Panc1 (cell line): ENCODE measurements around the gene DCXR. TPM values are rescaled to one million over a fixed set of nuclear protein-coding genes. Genes with fewer than 3 reads are reported as not detected.
A peak's percentile ranks its signal among the peaks of the same experiment; 100 is the strongest.

Experiments
- ATAC-seq: fragments of 200-7000 bp; cut with Tn5 transposase; 2 replicates; pipeline ENCODE4 v1.9.1; 2020; ENCODE audit warnings: mild to moderate bottlenecking, moderate library complexity
- BruUV-seq: library from RNA; stranded (reverse); fragments of 400-500 nt; replicated peaks from 2 replicates; lab custom pipeline; 2021; lab: Mats Ljungman, UMichigan
- CTCF ChIA-PET: fragments of 300-600 bp; sonication (Branson Sonifier 250); formaldehyde crosslinking; loops from one replicate; lab custom pipeline; 2022; ENCODE audit warnings: antibody characterized with exemption; lab: Charles Lee
- POLR2A ChIA-PET: fragments of 300-600 bp; sonication (Branson Sonifier 250); formaldehyde crosslinking; loops from one replicate; lab custom pipeline; 2022; ENCODE audit warnings: antibody characterized with exemption; lab: Charles Lee
- DNase-seq: peaks from one replicate; pipeline ENCODE4 v3.0.0-alpha.2; 2010; ENCODE audit warnings: low read depth, low spot score
- H3K27ac ChIP-seq: 2 replicates; pipeline ENCODE4 v1.5.1; 2011; ENCODE audit warnings: mild to moderate bottlenecking, low read length, inconsistent platforms
- H3K27me3 ChIP-seq: fragments of 200-500 bp; sonication (Bioruptor generic); 2 replicates; pipeline ENCODE4 v1.6.0; 2014; ENCODE audit warnings: low read length, inconsistent platforms; ENCODE audit not compliant: control insufficient read depth, insufficient read depth
- H3K36me3 ChIP-seq: fragments of 200-500 bp; sonication (Bioruptor generic); 2 replicates; pipeline ENCODE4 v1.5.1; 2014; ENCODE audit warnings: inconsistent platforms, mild to moderate bottlenecking, low read length, moderate library complexity; ENCODE audit not compliant: control insufficient read depth, insufficient read depth
- H3K4me1 ChIP-seq: 2 replicates; pipeline ENCODE4 v1.5.1; 2011; ENCODE audit warnings: inconsistent platforms, mild to moderate bottlenecking, low read length, moderate library complexity; ENCODE audit not compliant: control insufficient read depth, insufficient read depth
- H3K4me3 ChIP-seq, 2 experiments: 2 replicates each; pipeline ENCODE4 v1.5.1; 2011 to 2012; ENCODE audit warnings: low read depth in 2 of 2, low read length in 2 of 2, mild to moderate bottlenecking in 2 of 2, inconsistent platforms in 1 of 2, moderate library complexity in 1 of 2
- H3K9me3 ChIP-seq: fragments of 200-500 bp; sonication (Bioruptor generic); 2 replicates; pipeline ENCODE4 v1.5.1; 2014; ENCODE audit warnings: low read depth, mild to moderate bottlenecking, inconsistent platforms, low read length, moderate library complexity; ENCODE audit not compliant: control insufficient read depth, insufficient read depth
- POLR2AphosphoS5 ChIP-seq: IDR thresholded peaks from 2 replicates; pipeline ENCODE4 v1.6.1; 2012; ENCODE audit warnings: mild to moderate bottlenecking, low read depth, low read length, moderate library complexity
- SIN3A ChIP-seq: IDR thresholded peaks from 2 replicates; pipeline ENCODE4 v1.6.1; 2012; ENCODE audit warnings: low read depth, mild to moderate bottlenecking, low read length, moderate library complexity, borderline replicate concordance; ENCODE audit not compliant: insufficient read depth
- TCF7L2 ChIP-seq: IDR thresholded peaks from 2 replicates; pipeline ENCODE4 v1.6.1; 2011; ENCODE audit warnings: mild to moderate bottlenecking, low read depth, low read length, inconsistent platforms
- in situ Hi-C: cut with HindIII; loops from 2 replicates; pipeline ENCODE4 v1.10.0; 2016; ENCODE audit warnings: low sequenced_read_pairs, low pct_unique_long_range_greater_than_20kb
- intact Hi-C: fragments of 100-400 bp; cut with micrococcal nuclease; formaldehyde crosslinking; loops from one replicate; pipeline ENCODE4 v1.10.0; 2022; ENCODE audit not compliant: unreplicated experiment
- total RNA-seq: library from RNA; stranded (reverse); gene quantifications from one replicate; pipeline ENCODE4 v1.2.1, GENCODE V29; 2021; ENCODE audit not compliant: unreplicated experiment
- TF ChIP-seq, protein P1 (sequence below): fragments of 450-650 bp; IDR thresholded peaks from 2 replicates; pipeline ENCODE4 v1.5.1; 2017; ENCODE audit warnings: mild to moderate bottlenecking
- TF ChIP-seq, protein P2 (sequence below), 2 experiments: IDR thresholded peaks; 2 replicates each; pipeline ENCODE4 v1.6.1; 2011 to 2012; ENCODE audit warnings: low read depth in 2 of 2, control low read depth in 1 of 2, low read length in 1 of 2, mild to moderate bottlenecking in 1 of 2, moderate library complexity in 1 of 2; ENCODE audit not compliant: insufficient read depth in 1 of 2

DCXR gene
- total RNA-seq, 1 experiment from 2014 or later: 128 TPM

DNA sequence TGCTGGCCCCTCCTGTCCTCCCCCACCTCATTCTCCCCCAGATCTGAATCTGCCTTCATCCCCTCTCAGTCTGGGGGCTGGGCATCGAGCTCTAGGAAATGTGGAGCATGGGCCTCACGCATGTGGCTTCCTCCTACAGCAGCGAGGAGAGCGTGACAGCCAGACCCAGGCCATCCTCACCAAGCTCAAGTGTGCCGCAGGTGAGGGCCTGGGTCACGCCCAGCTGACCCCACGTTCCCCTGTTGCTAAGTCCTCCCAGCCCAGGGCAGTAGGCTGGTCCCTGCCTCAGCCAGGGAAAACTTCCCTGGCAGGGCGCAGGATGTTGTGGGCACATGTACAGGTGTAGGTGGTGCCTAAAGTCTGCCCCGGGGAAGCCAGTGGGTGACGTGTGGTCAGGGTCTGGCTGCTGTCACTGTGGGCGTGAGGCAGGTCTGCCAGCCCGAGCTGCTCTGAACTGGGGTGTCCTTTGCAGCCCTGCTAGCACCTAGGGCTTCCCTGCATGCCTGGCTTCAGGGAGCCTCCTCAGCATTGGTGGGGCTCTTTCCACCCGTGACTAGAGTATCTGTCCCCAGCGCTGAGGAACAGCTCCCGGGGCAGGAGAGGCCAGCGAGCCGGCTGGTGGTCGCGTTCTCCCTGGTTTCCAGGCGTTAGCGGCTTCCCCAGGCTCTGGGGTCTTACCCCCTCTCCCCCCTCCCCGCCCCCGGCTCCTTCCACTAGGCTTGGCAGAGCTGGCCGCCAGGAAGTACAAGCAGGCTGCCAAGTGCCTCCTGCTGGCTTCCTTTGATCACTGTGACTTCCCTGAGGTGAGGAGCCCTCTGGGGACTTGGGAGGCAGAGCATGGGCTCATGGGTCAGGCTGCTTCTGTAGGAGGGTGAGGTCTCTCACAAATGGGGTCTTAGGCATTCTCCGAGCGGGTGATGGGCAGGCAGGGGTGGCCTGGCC, 17.8 kb upstream of the DCXR start:
- ATAC-seq (no peak), DNase-seq (no peak)
- Histone ChIP-seq H3K36me3 (peaks cover 9% of the 10 kb centered on the region), H3K27me3 (no peaks in the 10 kb centered on the region), H3K4me1 (peaks cover 31% of the 10 kb centered on the region), H3K27ac (no peak overlapping the region), H3K9me3 (no peaks in the 10 kb centered on the region), H3K4me3 (no peak overlapping the region)
- no TSS peak for BruUV-seq
- ChIA-PET CTCF (no interaction called here), POLR2A (interaction anchor here (0.7 kb wide), 1 partner anchor 36 kb away, joined by 4 read pairs; no protein-coding TSS in a partner anchor)
- in situ Hi-C loops (loop anchor here (10.0 kb wide), 1 partner anchor 80 kb away; no protein-coding TSS in a partner anchor), intact Hi-C loops (no loop called here)
- peak; percentile 48; the same call in 1 of the 2 replicates for TF ChIP-seq TCF7L2
- peak; percentile 1; the same call in 1 of the 2 replicates for TF ChIP-seq POLR2AphosphoS5
- no peak for TF ChIP-seq SIN3A
- TF ChIP-seq, protein P1, sequence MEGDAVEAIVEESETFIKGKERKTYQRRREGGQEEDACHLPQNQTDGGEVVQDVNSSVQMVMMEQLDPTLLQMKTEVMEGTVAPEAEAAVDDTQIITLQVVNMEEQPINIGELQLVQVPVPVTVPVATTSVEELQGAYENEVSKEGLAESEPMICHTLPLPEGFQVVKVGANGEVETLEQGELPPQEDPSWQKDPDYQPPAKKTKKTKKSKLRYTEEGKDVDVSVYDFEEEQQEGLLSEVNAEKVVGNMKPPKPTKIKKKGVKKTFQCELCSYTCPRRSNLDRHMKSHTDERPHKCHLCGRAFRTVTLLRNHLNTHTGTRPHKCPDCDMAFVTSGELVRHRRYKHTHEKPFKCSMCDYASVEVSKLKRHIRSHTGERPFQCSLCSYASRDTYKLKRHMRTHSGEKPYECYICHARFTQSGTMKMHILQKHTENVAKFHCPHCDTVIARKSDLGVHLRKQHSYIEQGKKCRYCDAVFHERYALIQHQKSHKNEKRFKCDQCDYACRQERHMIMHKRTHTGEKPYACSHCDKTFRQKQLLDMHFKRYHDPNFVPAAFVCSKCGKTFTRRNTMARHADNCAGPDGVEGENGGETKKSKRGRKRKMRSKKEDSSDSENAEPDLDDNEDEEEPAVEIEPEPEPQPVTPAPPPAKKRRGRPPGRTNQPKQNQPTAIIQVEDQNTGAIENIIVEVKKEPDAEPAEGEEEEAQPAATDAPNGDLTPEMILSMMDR: no peak
- TF ChIP-seq, protein P2, sequence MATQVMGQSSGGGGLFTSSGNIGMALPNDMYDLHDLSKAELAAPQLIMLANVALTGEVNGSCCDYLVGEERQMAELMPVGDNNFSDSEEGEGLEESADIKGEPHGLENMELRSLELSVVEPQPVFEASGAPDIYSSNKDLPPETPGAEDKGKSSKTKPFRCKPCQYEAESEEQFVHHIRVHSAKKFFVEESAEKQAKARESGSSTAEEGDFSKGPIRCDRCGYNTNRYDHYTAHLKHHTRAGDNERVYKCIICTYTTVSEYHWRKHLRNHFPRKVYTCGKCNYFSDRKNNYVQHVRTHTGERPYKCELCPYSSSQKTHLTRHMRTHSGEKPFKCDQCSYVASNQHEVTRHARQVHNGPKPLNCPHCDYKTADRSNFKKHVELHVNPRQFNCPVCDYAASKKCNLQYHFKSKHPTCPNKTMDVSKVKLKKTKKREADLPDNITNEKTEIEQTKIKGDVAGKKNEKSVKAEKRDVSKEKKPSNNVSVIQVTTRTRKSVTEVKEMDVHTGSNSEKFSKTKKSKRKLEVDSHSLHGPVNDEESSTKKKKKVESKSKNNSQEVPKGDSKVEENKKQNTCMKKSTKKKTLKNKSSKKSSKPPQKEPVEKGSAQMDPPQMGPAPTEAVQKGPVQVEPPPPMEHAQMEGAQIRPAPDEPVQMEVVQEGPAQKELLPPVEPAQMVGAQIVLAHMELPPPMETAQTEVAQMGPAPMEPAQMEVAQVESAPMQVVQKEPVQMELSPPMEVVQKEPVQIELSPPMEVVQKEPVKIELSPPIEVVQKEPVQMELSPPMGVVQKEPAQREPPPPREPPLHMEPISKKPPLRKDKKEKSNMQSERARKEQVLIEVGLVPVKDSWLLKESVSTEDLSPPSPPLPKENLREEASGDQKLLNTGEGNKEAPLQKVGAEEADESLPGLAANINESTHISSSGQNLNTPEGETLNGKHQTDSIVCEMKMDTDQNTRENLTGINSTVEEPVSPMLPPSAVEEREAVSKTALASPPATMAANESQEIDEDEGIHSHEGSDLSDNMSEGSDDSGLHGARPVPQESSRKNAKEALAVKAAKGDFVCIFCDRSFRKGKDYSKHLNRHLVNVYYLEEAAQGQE (IDR thresholded peaks at IDR 0.05; ENCODE audit: insufficient read depth in 1 of 2, low read depth in 2 of 2, low read length in 1 of 2): 0 out of 4 replicates have a peak, but pooled peaks of 1 of the 2 experiments have one; percentile 21

DNA sequence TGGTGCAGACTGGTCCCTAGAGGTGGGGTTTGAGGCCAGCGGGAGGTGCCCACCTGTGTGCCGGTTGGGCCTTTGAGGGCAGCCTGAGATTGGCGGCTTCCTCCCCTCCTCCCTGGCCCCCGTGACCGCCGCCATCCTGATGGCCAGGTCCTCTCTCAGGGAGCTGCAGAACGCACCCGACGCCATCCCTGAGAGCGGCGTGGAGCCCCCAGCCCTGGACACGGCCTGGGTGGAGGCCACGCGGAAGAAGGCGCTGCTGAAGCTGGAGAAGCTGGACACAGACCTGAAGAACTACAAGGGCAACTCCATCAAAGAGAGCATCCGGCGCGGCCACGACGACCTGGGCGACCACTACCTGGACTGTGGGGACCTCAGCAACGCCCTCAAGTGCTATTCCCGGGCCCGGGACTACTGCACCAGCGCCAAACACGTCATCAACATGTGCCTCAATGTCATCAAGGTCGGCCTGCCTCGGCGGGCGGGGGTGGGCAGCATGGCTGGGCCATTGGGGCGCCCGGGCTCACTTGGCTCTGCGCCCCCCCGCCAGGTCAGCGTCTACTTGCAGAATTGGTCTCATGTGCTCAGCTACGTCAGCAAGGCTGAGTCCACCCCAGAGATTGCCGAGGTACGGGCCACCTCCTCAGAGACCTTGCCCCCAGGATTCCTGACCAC, 17.0 kb upstream of the DCXR start:
- Histone ChIP-seq H3K9me3 (no peaks in the 10 kb centered on the region), H3K4me1 (peaks cover 32% of the 10 kb centered on the region), H3K4me3 (no peak overlapping the region), H3K27ac (no peak overlapping the region), H3K27me3 (no peaks in the 10 kb centered on the region), H3K36me3 (peaks cover 9% of the 10 kb centered on the region)
- BruUV-seq: no TSS peak
- intact Hi-C loops: no loop called here
- in situ Hi-C loops: loop anchor here (10.0 kb wide), 1 partner anchor 80 kb away; no protein-coding TSS in a partner anchor
- ATAC-seq: no peak
- no peak for DNase-seq
- POLR2A ChIA-PET: interaction anchor here (0.5 to 0.7 kb wide), 2 partner anchors 35 to 171 kb away, joined by 4 read pairs; no protein-coding TSS in a partner anchor
- CTCF ChIA-PET: no interaction called here
- TF ChIP-seq, protein P2 (IDR thresholded peaks at IDR 0.05; ENCODE audit: insufficient read depth in 1 of 2, low read depth in 2 of 2, low read length in 1 of 2): no peak
- TF ChIP-seq TCF7L2 (no peak), POLR2AphosphoS5 (0 out of 2 replicates have a peak, but pooled peaks have one; percentile 9)
